ENCODE measurements around the gene MTG1.

The MTG1 gene

GRCh38 chr10:133452453-133452852 is 58.5 kb downstream of the MTG1 start:
- Mint-ChIP-seq H3K27ac (no peak overlapping the region), H3K4me1 (ENCODE audit: low read depth) (no peaks in the 10 kb centered on the region), H3K27me3 (ENCODE audit: low read depth) (no peaks in the 10 kb centered on the region), H3K9me3 (peaks cover 21% of the 10 kb centered on the region), H3K4me3 (no peak overlapping the region), H3K36me3 (ENCODE audit: low read depth) (peaks cover 7% of the 10 kb centered on the region)

- Mint-ChIP-seq H3K27ac (no peak within 1 kb of the TSS), H3K4me1 (ENCODE audit: low read depth) (no peaks in the 10 kb centered on the region), H3K4me3 (no peak within 1 kb of the TSS), H3K9me3 (peaks cover 9% of the 10 kb centered on the region), H3K36me3 (ENCODE audit: low read depth) (no peaks in the 10 kb centered on the region), H3K27me3 (ENCODE audit: low read depth) (no peaks in the 10 kb centered on the region)
Measured at GRCh38 chr10:133453516-133454203, 59.7 kb downstream of the MTG1 start, which contains the start of gene SCART1. Gene SCART1 (plus strand): TSS chr10:133453945. CDS start chr10:133453998, 53 bp downstream.

- Mint-ChIP-seq H3K4me3 (no peak overlapping the region), H3K27me3 (ENCODE audit: low read depth) (no peaks in the 10 kb centered on the region), H3K9me3 (peaks cover 2% of the 10 kb centered on the region), H3K27ac (no peak overlapping the region), H3K36me3 (ENCODE audit: low read depth) (no peaks in the 10 kb centered on the region), H3K4me1 (ENCODE audit: low read depth) (no peaks in the 10 kb centered on the region)
Measured at GRCh38 chr10:133454204-133454893, 60.4 kb downstream of the MTG1 start.

- no peaks in the 10 kb centered on the region for H3K4me1 Mint-ChIP-seq (ENCODE audit: low read depth)
- H3K36me3 Mint-ChIP-seq (ENCODE audit: low read depth) = no peaks in the 10 kb centered on the region
- no peaks in the 10 kb centered on the region for H3K27me3 Mint-ChIP-seq (ENCODE audit: low read depth)
- H3K4me3 Mint-ChIP-seq = no peak overlapping the region
- no peaks in the 10 kb centered on the region for H3K9me3 Mint-ChIP-seq
- H3K27ac Mint-ChIP-seq = no peak overlapping the region
Measured at GRCh38 chr10:133455196-133455595, 61.2 kb downstream of the MTG1 start.

- H3K4me3 Mint-ChIP-seq = no peak overlapping the region
- no peak overlapping the region for H3K27ac Mint-ChIP-seq
- no peaks in the 10 kb centered on the region for H3K9me3 Mint-ChIP-seq
- no peaks in the 10 kb centered on the region for H3K27me3 Mint-ChIP-seq (ENCODE audit: low read depth)
- H3K36me3 Mint-ChIP-seq (ENCODE audit: low read depth) = no peaks in the 10 kb centered on the region
- H3K4me1 Mint-ChIP-seq (ENCODE audit: low read depth) = no peaks in the 10 kb centered on the region
Measured at GRCh38 chr10:133455611-133456031, 61.7 kb downstream of the MTG1 start.

- Mint-ChIP-seq H3K4me3 (no peak overlapping the region), H3K36me3 (ENCODE audit: low read depth) (no peaks in the 10 kb centered on the region), H3K27me3 (ENCODE audit: low read depth) (no peaks in the 10 kb centered on the region), H3K9me3 (no peaks in the 10 kb centered on the region), H3K4me1 (ENCODE audit: low read depth) (no peaks in the 10 kb centered on the region), H3K27ac (no peak overlapping the region)
Measured at GRCh38 chr10:133456041-133456951, 62.3 kb downstream of the MTG1 start.

- Mint-ChIP-seq H3K27ac (no peak overlapping the region), H3K27me3 (ENCODE audit: low read depth) (no peaks in the 10 kb centered on the region), H3K4me3 (no peak overlapping the region), H3K36me3 (ENCODE audit: low read depth) (no peaks in the 10 kb centered on the region), H3K9me3 (no peaks in the 10 kb centered on the region), H3K4me1 (ENCODE audit: low read depth) (no peaks in the 10 kb centered on the region)
Measured at GRCh38 chr10:133457100-133457841, 63.3 kb downstream of the MTG1 start.

GRCh38 chr10:133458021-133458709 is 64.2 kb downstream of the MTG1 start:
- Mint-ChIP-seq H3K4me3 (no peak overlapping the region), H3K4me1 (ENCODE audit: low read depth) (no peaks in the 10 kb centered on the region), H3K36me3 (ENCODE audit: low read depth) (no peaks in the 10 kb centered on the region), H3K27me3 (ENCODE audit: low read depth) (no peaks in the 10 kb centered on the region), H3K27ac (no peak overlapping the region), H3K9me3 (no peaks in the 10 kb centered on the region)

GRCh38 chr10:133458710-133459453 is 64.9 kb downstream of the MTG1 start:
- Mint-ChIP-seq H3K4me1 (ENCODE audit: low read depth) (no peaks in the 10 kb centered on the region), H3K36me3 (ENCODE audit: low read depth) (no peaks in the 10 kb centered on the region), H3K27ac (no peak overlapping the region), H3K4me3 (no peak overlapping the region), H3K27me3 (ENCODE audit: low read depth) (no peaks in the 10 kb centered on the region), H3K9me3 (no peaks in the 10 kb centered on the region)

- no peaks in the 10 kb centered on the region for H3K9me3 Mint-ChIP-seq
- H3K4me3 Mint-ChIP-seq = no peak overlapping the region
- no peaks in the 10 kb centered on the region for H3K36me3 Mint-ChIP-seq (ENCODE audit: low read depth)
- H3K4me1 Mint-ChIP-seq (ENCODE audit: low read depth) = no peaks in the 10 kb centered on the region
- H3K27me3 Mint-ChIP-seq (ENCODE audit: low read depth) = no peaks in the 10 kb centered on the region
- H3K27ac Mint-ChIP-seq = no peak overlapping the region
Measured at GRCh38 chr10:133459454-133460207, 65.7 kb downstream of the MTG1 start.

GRCh38 chr10:133460208-133460769 is 66.3 kb downstream of the MTG1 start:
- Mint-ChIP-seq H3K9me3 (no peaks in the 10 kb centered on the region), H3K27me3 (ENCODE audit: low read depth) (no peaks in the 10 kb centered on the region), H3K36me3 (ENCODE audit: low read depth) (no peaks in the 10 kb centered on the region), H3K4me3 (no peak overlapping the region), H3K4me1 (ENCODE audit: low read depth) (no peaks in the 10 kb centered on the region), H3K27ac (no peak overlapping the region)

- Mint-ChIP-seq H3K36me3 (ENCODE audit: low read depth) (no peaks in the 10 kb centered on the region), H3K27me3 (ENCODE audit: low read depth) (no peaks in the 10 kb centered on the region), H3K4me1 (ENCODE audit: low read depth) (no peaks in the 10 kb centered on the region), H3K9me3 (no peaks in the 10 kb centered on the region), H3K27ac (no peak overlapping the region), H3K4me3 (no peak overlapping the region)
Measured at GRCh38 chr10:133461027-133461426, 67.1 kb downstream of the MTG1 start.
